Right lobe of liver (tissue), 4 donors: ENCODE results near the gene PRM2.

Experiments
- POLR2A ChIP-seq: fragments of 450-650 bp; IDR thresholded peaks from one replicate; pipeline ENCODE4 v1.6.1; 2017; ENCODE audit warnings: antibody characterized with exemption, mild to moderate bottlenecking
- TF ChIP-seq, protein P1 (sequence below), 4 donors: fragments of 200-600 bp in 3 of 4; fragments of 450-650 bp in 1 of 4; IDR thresholded peaks; one replicate each; pipeline versions ENCODE4 v1.5.1 to v1.8.0; 2016 to 2022; ENCODE audit warnings: antibody characterized with exemption in 4 of 4, mild to moderate bottlenecking in 2 of 4
- donor health status: DM: no; HTN: no; CAD: no.
- donor health status: DM: no; HTN: no; CAD: no.
- donor health status: DM: no; HTN: yes; CAD: no.

DNA sequence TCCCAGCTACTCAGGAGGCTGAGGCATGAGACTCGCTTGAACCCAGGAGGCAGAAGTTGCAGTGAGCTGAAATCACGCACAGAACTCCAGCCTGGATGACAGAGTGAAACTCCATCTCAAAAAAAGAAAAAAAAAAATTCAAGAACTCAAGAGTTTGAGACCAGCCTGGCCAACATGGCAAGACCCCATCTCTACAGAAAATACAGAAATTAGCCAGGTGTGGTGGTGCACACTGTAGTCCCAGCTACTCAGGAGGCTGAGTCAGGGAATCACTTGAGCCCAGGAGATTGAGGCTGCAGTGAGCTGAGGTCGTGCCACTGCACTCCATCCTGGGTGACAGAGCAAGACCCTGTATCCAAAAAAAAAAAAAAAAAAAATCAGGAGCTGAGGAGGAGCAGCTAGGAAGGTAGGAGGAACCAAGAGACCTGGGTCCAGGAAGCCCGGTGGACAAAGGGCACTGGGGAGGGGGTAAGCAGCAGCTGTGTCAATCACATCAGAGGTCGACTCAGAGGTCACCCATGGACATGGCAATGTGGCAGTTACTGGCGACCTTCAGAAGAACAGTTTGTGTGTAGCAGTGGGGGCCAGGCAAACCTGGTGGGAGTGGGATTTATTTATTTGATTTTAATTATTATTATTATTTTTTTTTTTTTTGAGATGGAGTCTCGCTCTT lies 15.9 kb upstream of the PRM2 start:
- no peak for TF ChIP-seq POLR2A
- TF ChIP-seq, protein P1, sequence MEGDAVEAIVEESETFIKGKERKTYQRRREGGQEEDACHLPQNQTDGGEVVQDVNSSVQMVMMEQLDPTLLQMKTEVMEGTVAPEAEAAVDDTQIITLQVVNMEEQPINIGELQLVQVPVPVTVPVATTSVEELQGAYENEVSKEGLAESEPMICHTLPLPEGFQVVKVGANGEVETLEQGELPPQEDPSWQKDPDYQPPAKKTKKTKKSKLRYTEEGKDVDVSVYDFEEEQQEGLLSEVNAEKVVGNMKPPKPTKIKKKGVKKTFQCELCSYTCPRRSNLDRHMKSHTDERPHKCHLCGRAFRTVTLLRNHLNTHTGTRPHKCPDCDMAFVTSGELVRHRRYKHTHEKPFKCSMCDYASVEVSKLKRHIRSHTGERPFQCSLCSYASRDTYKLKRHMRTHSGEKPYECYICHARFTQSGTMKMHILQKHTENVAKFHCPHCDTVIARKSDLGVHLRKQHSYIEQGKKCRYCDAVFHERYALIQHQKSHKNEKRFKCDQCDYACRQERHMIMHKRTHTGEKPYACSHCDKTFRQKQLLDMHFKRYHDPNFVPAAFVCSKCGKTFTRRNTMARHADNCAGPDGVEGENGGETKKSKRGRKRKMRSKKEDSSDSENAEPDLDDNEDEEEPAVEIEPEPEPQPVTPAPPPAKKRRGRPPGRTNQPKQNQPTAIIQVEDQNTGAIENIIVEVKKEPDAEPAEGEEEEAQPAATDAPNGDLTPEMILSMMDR (IDR thresholded peaks at IDR 0.05), result no peak
